A549 (cell line): ENCODE measurements around the gene CRADD. TPM values are rescaled to one million over a fixed set of nuclear protein-coding genes. Genes with fewer than 3 reads are reported as not detected.

ENCODE experiments used
- ATAC-seq, 2 experiments: fragments of 200-7000 bp in 1 of 2; fragments of >200 bp in 1 of 2; cut with Nextera tagmentation in 1 of 2; cut with Tn5 transposase in 1 of 2; 3 replicates each; pipeline versions ENCODE4 v1.8.0 to v1.9.1; 2018 to 2020; ENCODE audit warnings: mild to moderate bottlenecking in 1 of 2, moderate library complexity in 1 of 2
- CTCF ChIA-PET: fragments of 300-600 bp; sonication (Branson Sonifier 250); formaldehyde crosslinking; extraction: SDS; loops from one replicate; lab custom pipeline; 2021; ENCODE audit warnings: antibody characterized with exemption, inconsistent platforms; lab: Yijun Ruan, JAX
- POLR2A ChIA-PET: fragments of 350-600 bp; formaldehyde crosslinking; extraction: SDS; loops from one replicate; lab custom pipeline; 2021; ENCODE audit warnings: antibody characterized with exemption, inconsistent platforms; lab: Yijun Ruan, JAX
- DNase-seq, 2 experiments: peaks; one replicate each; pipeline versions ENCODE4 v3.0.0 to v3.0.0-alpha.2; 2011 to 2016; ENCODE audit warnings: low read depth in 1 of 2, low spot score in 1 of 2
- FAIRE-seq: peaks from 2 replicates; lab custom pipeline; 2011; peaks lifted over from hg19 to GRCh38; lab: Jason Lieb, UNC
- H3K27ac ChIP-seq, 2 experiments: fragments of >200 bp; sonication (Bioruptor Twin); formaldehyde crosslinking; 3 replicates each; pipeline ENCODE4 v1.5.1; 2016 to 2017
- H3K4me1 ChIP-seq: fragments of >200 bp; sonication (Bioruptor Twin); formaldehyde crosslinking; 3 replicates; pipeline ENCODE4 v1.6.1; 2016
- H3K4me2 ChIP-seq: fragments of >200 bp; sonication (Bioruptor Twin); formaldehyde crosslinking; 3 replicates; pipeline ENCODE4 v1.6.1; 2016
- H3K4me3 ChIP-seq: fragments of >200 bp; sonication (Bioruptor Twin); formaldehyde crosslinking; 3 replicates; pipeline ENCODE4 v1.5.1; 2016
- H3K9me3 ChIP-seq: fragments of >200 bp; sonication (Bioruptor Twin); formaldehyde crosslinking; 3 replicates; pipeline ENCODE4 v1.6.1; 2016
- CBX2 ChIP-seq: fragments of 200-600 bp; sonication (generic); IDR thresholded peaks from 2 replicates; pipeline ENCODE4 v1.6.1; 2016; ENCODE audit warnings: low read depth, mild to moderate bottlenecking, borderline replicate concordance
- EHMT2 ChIP-seq: fragments of 200-600 bp; sonication (generic); IDR thresholded peaks from 2 replicates; pipeline ENCODE4 v1.6.1; 2016; ENCODE audit warnings: antibody characterized with exemption, low read depth, mild to moderate bottlenecking, moderate library complexity
- FOSL2 ChIP-seq, 2 experiments: fragments of 450-650 bp in 1 of 2; fragments of >200 bp in 1 of 2; sonication (Bioruptor Twin) in 1 of 2; formaldehyde crosslinking; IDR thresholded peaks; 2 replicates each; pipeline versions ENCODE4 v1.5.0 to v1.6.1; 2016 to 2020; ENCODE audit warnings: mild to moderate bottlenecking in 1 of 2, moderate library complexity in 1 of 2
- HDAC2 ChIP-seq: fragments of 200-600 bp; sonication (generic); IDR thresholded peaks from 2 replicates; pipeline ENCODE4 v1.6.1; 2016
- MAFK ChIP-seq: fragments of 450-650 bp; IDR thresholded peaks from 2 replicates; pipeline ENCODE4 v1.6.1; 2014; ENCODE audit not compliant: partially characterized antibody
- MAZ ChIP-seq: fragments of 150-350 bp; IDR thresholded peaks from 2 replicates; pipeline ENCODE4 v1.6.1; 2014; ENCODE audit warnings: antibody characterized with exemption, low read depth, low read length, borderline replicate concordance
- RAD21 ChIP-seq, 2 experiments: fragments of >200 bp in 1 of 2; sonication (Bioruptor Twin) in 1 of 2; formaldehyde crosslinking in 1 of 2; IDR thresholded peaks in 1 of 2; conservative IDR thresholded peaks in 1 of 2; 2 replicates in 1 of 2; 3 replicates in 1 of 2; pipeline ENCODE4 v1.6.1; 2012 to 2018; ENCODE audit warnings: inconsistent platforms in 1 of 2
- RARB ChIP-seq: fragments of 250-450 bp; sonication (Bioruptor Pico); IDR thresholded peaks from 2 replicates; pipeline ENCODE4 v1.8.0; 2021; ENCODE audit warnings: mild to moderate bottlenecking, moderate library complexity
- RCOR1 ChIP-seq: fragments of 150-350 bp; IDR thresholded peaks from 2 replicates; pipeline ENCODE4 v1.6.1; 2014; ENCODE audit warnings: antibody characterized with exemption, low read length, low read depth
- SMC3 ChIP-seq: fragments of >200 bp; sonication (Bioruptor Twin); formaldehyde crosslinking; IDR thresholded peaks from 3 replicates; pipeline ENCODE4 v1.6.1; 2018; ENCODE audit warnings: inconsistent platforms
- TFCP2L1 ChIP-seq: fragments of 250-450 bp; sonication (Bioruptor Pico); IDR thresholded peaks from 2 replicates; pipeline ENCODE4 v1.5.0; 2021; ENCODE audit warnings: mild to moderate bottlenecking
- ZC3H11A ChIP-seq: fragments of 450-650 bp; IDR thresholded peaks from 2 replicates; pipeline ENCODE4 v1.6.1; 2014; ENCODE audit warnings: antibody characterized with exemption, mild to moderate bottlenecking
- ZFP36 ChIP-seq: fragments of 450-650 bp; IDR thresholded peaks from 2 replicates; pipeline ENCODE4 v1.6.1; 2014; ENCODE audit warnings: borderline replicate concordance; ENCODE audit not compliant: partially characterized antibody
- WGBS: methylation state at CpG from one replicate; pipeline ENCODE4 v1.1.6; 2017; ENCODE audit errors: missing lambda C conversion rate; 5-methylcytosine and 5-hydroxymethylcytosine counted together
- polyA plus RNA-seq, 4 experiments: library from polyadenylated mRNA; depleted of rRNA in 3 of 4; stranded (reverse); fragments of >200 nt; fragmentation: RNase III in 1 of 4; extraction: RNeasy Plus Mini Kit Qiagen cat#74134 plus additional on column Dnase treatment in 1 of 4; gene quantifications; 2 replicates in 3 of 4; 3 replicates in 1 of 4; pipeline ENCODE4 v1.2.3, GENCODE V29; 2011 to 2017
- TF ChIP-seq, protein P1 (sequence below): fragments of >200 bp; sonication (Bioruptor Twin); formaldehyde crosslinking; IDR thresholded peaks from 3 replicates; pipeline ENCODE4 v1.5.1; 2016
- TF ChIP-seq, protein P2 (sequence below): IDR thresholded peaks from 2 replicates; pipeline ENCODE4 v1.6.1; 2012; ENCODE audit warnings: low read depth, borderline replicate concordance
- TF ChIP-seq, protein P3 (sequence below): IDR thresholded peaks from 2 replicates; pipeline ENCODE4 v1.6.1; 2012
- TF ChIP-seq, protein P4 (sequence below): fragments of 200-600 bp; sonication (generic); IDR thresholded peaks from 2 replicates; pipeline ENCODE4 v1.6.1; 2016; ENCODE audit warnings: antibody characterized with exemption, mild to moderate bottlenecking, moderate library complexity

Gene CRADD
- polyA plus RNA-seq, 2 of the 4 experiments (the other 2 are of a cell fraction) = 13.2 to 23.0 TPM

DNA sequence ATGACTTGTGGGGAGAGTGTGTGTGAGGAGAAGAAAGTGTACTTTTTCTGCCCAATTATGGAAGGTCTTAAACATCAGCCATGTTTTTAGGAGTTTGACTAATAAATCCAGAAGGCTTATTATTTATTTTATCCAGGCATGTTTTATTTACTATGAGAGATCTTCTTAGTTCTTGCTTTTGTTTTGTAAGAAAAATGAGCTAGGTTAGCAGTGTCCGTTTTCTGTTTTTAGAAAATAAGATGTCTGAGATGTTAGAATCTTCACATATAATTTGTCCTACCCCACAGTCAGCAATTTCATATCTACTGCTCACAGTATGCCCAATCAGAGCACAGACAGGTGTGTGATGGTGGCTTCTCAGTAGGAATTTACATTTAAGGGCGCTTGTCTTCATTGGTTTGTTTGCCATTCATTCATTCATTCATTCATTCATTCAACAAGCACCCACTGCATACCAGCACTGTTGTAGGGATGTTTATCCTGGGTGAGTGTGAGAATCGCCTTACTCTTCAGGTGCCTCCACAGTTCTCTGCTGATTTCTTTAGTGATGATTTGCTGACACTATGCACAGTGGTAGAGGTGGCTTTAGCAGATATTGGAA, 83.2 kb downstream of the CRADD start:
- WGBS = 81% methylated on average over 3 of the region's 3 CpGs
- H3K4me3 ChIP-seq = no peak overlapping the region
- no peak for FAIRE-seq
- no peak for ATAC-seq
- ChIA-PET POLR2A (no interaction called here), CTCF (interaction anchor here (1.0 to 7.7 kb wide), 5 partner anchors 9 to 342 kb away, joined by 3 to 50 read pairs (median 7); no protein-coding TSS in a partner anchor)
- H3K4me1 ChIP-seq = peaks cover 28% of the 10 kb centered on the region
- no peaks in the 10 kb centered on the region for H3K9me3 ChIP-seq
- peak overlapping the region; percentile 65 for H3K4me2 ChIP-seq
- H3K27ac ChIP-seq = peak overlapping the region; percentile 28 to 46; a peak in 4 of 6 replicates
- DNase-seq = no peak
- TF ChIP-seq MAZ (no peak), ZFP36 (no peak), CBX2 (no peak), TFCP2L1 (CRISPR knock-in tag) (no peak), MAFK (no peak), SMC3 (no peak), RAD21 (conservative IDR thresholded peaks at IDR 0.05 in 1 of 2, IDR thresholded peaks at IDR 0.05 in 1 of 2) (no peak), RARB (CRISPR knock-in tag) (no peak), FOSL2 (IDR thresholded peaks at IDR 0.05) (no peak), FOSL2 (CRISPR knock-in tag; IDR thresholded peaks at IDR 0.05) (no peak), RCOR1 (no peak)
- TF ChIP-seq, protein P1, sequence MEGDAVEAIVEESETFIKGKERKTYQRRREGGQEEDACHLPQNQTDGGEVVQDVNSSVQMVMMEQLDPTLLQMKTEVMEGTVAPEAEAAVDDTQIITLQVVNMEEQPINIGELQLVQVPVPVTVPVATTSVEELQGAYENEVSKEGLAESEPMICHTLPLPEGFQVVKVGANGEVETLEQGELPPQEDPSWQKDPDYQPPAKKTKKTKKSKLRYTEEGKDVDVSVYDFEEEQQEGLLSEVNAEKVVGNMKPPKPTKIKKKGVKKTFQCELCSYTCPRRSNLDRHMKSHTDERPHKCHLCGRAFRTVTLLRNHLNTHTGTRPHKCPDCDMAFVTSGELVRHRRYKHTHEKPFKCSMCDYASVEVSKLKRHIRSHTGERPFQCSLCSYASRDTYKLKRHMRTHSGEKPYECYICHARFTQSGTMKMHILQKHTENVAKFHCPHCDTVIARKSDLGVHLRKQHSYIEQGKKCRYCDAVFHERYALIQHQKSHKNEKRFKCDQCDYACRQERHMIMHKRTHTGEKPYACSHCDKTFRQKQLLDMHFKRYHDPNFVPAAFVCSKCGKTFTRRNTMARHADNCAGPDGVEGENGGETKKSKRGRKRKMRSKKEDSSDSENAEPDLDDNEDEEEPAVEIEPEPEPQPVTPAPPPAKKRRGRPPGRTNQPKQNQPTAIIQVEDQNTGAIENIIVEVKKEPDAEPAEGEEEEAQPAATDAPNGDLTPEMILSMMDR = no peak
- TF ChIP-seq, protein P2, sequence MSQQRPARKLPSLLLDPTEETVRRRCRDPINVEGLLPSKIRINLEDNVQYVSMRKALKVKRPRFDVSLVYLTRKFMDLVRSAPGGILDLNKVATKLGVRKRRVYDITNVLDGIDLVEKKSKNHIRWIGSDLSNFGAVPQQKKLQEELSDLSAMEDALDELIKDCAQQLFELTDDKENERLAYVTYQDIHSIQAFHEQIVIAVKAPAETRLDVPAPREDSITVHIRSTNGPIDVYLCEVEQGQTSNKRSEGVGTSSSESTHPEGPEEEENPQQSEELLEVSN = no peak
- TF ChIP-seq, all 56 proteins: peak for 0

DNA sequence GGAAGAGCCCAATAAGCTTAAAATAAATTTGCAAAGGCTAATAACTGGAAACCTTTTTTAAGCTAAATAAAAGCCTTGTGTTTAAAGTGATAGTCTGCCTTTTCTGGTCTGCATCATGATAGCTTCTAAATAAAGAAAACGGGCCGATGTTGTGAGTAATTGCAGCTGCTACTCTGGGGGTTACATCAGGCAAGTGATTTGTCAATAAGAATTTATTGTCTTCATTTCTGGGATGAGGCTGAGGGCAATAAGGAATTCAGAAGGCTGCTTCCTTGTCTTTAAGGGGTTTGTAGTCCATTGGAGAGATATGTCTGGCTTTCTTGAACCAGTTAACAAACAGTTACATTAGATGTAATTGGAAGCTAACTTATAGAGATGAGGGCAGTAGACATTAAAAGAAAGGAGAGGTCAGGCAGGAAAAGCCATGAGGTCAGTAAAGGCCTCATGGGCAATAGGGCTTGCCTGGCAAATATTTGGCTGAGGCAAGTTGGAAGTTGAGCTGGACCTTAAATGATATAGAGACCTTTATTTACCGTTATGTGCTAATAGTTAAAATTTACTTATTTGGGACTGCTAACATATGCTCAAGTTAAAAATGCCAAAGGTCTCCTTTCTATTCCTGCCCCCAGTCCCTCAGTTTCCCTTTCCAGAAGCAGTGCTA, 85.0 kb downstream of the CRADD start:
- FAIRE-seq (no peak), ATAC-seq (no peak), DNase-seq (no peak)
- peaks cover 28% of the 10 kb centered on the region for H3K4me1 ChIP-seq
- ChIA-PET CTCF (interaction anchor here (0.6 to 7.7 kb wide), 9 partner anchors 9 to 774 kb away, joined by 3 to 50 read pairs (median 5); no protein-coding TSS in a partner anchor), POLR2A (interaction anchor here (1.0 kb wide), 1 partner anchor 193 kb away, joined by 4 read pairs; no protein-coding TSS in a partner anchor)
- 0 out of 3 replicates have a peak overlapping the region, but pooled peaks have one; percentile 9 for H3K4me2 ChIP-seq
- H3K9me3 ChIP-seq = no peaks in the 10 kb centered on the region
- TF ChIP-seq, protein P3, sequence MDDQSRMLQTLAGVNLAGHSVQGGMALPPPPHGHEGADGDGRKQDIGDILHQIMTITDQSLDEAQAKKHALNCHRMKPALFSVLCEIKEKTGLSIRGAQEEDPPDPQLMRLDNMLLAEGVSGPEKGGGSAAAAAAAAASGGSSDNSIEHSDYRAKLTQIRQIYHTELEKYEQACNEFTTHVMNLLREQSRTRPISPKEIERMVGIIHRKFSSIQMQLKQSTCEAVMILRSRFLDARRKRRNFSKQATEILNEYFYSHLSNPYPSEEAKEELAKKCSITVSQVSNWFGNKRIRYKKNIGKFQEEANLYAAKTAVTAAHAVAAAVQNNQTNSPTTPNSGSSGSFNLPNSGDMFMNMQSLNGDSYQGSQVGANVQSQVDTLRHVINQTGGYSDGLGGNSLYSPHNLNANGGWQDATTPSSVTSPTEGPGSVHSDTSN = no peak
- TF ChIP-seq EHMT2 (no peak), SMC3 (no peak), ZC3H11A (no peak), HDAC2 (no peak)
- TF ChIP-seq, protein P2 = no peak
- TF ChIP-seq, protein P4, sequence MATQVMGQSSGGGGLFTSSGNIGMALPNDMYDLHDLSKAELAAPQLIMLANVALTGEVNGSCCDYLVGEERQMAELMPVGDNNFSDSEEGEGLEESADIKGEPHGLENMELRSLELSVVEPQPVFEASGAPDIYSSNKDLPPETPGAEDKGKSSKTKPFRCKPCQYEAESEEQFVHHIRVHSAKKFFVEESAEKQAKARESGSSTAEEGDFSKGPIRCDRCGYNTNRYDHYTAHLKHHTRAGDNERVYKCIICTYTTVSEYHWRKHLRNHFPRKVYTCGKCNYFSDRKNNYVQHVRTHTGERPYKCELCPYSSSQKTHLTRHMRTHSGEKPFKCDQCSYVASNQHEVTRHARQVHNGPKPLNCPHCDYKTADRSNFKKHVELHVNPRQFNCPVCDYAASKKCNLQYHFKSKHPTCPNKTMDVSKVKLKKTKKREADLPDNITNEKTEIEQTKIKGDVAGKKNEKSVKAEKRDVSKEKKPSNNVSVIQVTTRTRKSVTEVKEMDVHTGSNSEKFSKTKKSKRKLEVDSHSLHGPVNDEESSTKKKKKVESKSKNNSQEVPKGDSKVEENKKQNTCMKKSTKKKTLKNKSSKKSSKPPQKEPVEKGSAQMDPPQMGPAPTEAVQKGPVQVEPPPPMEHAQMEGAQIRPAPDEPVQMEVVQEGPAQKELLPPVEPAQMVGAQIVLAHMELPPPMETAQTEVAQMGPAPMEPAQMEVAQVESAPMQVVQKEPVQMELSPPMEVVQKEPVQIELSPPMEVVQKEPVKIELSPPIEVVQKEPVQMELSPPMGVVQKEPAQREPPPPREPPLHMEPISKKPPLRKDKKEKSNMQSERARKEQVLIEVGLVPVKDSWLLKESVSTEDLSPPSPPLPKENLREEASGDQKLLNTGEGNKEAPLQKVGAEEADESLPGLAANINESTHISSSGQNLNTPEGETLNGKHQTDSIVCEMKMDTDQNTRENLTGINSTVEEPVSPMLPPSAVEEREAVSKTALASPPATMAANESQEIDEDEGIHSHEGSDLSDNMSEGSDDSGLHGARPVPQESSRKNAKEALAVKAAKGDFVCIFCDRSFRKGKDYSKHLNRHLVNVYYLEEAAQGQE = no peak
- H3K4me3 ChIP-seq = no peak overlapping the region
- 78% methylated on average over 3 of the region's 3 CpGs for WGBS
- H3K27ac ChIP-seq = peak overlapping the region in 1 of 2 experiments; percentile 17; a peak in 2 of 6 replicates
